Adrenal gland (tissue), 12 donors: ENCODE results near the gene DR1. TPM values are rescaled to one million over a fixed set of nuclear protein-coding genes. Genes with fewer than 3 reads are reported as not detected.

Experiments
- DNase-seq, 7 donors: peaks; one replicate each; pipeline ENCODE4 v3.0.0-alpha.2; 2019 to 2020
- H3K27ac ChIP-seq, 5 donors: fragments of 200-600 bp; sonication (generic) in 4 of 5; 1 replicate in 3 of 5; 2 replicates in 2 of 5; pipeline versions ENCODE4 v1.5.1 to v1.8.0; 2016 to 2020; ENCODE audit warnings: mild to moderate bottlenecking in 1 of 5
- H3K27me3 ChIP-seq: fragments of 200-600 bp; 2 replicates; pipeline ENCODE4 v1.8.0; 2021
- H3K36me3 ChIP-seq, 2 donors: fragments of 200-600 bp; replicated peaks in 1 of 2; 1 replicate in 1 of 2; 2 replicates in 1 of 2; pipeline versions ENCODE4 v1.5.1 to v1.8.0; 2018 to 2022
- H3K4me1 ChIP-seq, 2 donors: fragments of 200-600 bp; replicated peaks in 1 of 2; 1 replicate in 1 of 2; 2 replicates in 1 of 2; pipeline versions ENCODE4 v1.5.1 to v1.8.0; 2018 to 2021
- H3K4me3 ChIP-seq, 4 donors: fragments of 200-600 bp; sonication (generic) in 3 of 4; one replicate each; pipeline ENCODE4 v1.5.1; 2016 to 2018
- H3K9me3 ChIP-seq, 3 donors: fragments of 200-600 bp; sonication (generic) in 1 of 3; replicated peaks in 1 of 3; 1 replicate in 2 of 3; 2 replicates in 1 of 3; pipeline versions ENCODE4 v1.5.1 to v1.8.0; 2016 to 2021
- CTCF ChIP-seq, 6 experiments: fragments of 450-650 bp in 4 of 6; fragments of 200-600 bp in 2 of 6; sonication (generic) in 1 of 6; IDR thresholded peaks; 1 replicate in 5 of 6; 2 replicates in 1 of 6; pipeline versions ENCODE4 v1.5.1 to v1.8.0; 2016 to 2021; ENCODE audit warnings: antibody characterized with exemption in 6 of 6, mild to moderate bottlenecking in 2 of 6, moderate library complexity in 1 of 6
- POLR2A ChIP-seq, 2 donors: fragments of 450-650 bp; IDR thresholded peaks; one replicate each; pipeline ENCODE4 v1.6.1; 2017; ENCODE audit warnings: antibody characterized with exemption in 2 of 2, mild to moderate bottlenecking in 2 of 2, moderate library complexity in 1 of 2
- WGBS, 4 donors: extraction: QIAGEN DNeasy Blood & Tissue Kit in 2 of 4; methylation state at CpG; one replicate each; pipeline versions ENCODE4 v1.1.5 to v1.1.7; 2013 to 2017; 5-methylcytosine and 5-hydroxymethylcytosine counted together
- intact Hi-C, 2 donors: fragments of 100-400 bp; cut with DNase I; formaldehyde crosslinking; loops; one replicate each; pipeline versions ENCODE4 v1.14.1 to v1.15.0; 2022 to 2023
- polyA plus RNA-seq, 3 donors: library from polyadenylated mRNA; stranded (reverse); fragments of 200-250 nt in 2 of 3; fragments of 350-450 nt in 1 of 3; fragmentation: Illumina TruSeq in 1 of 3; extraction: RNeasy Lipid Tissue Mini Kit (QIAGEN cat#74804) in 1 of 3; gene quantifications; one replicate each; pipeline ENCODE4 v1.2.3, GENCODE V29; 2013 to 2014
- total RNA-seq, 9 donors: library from RNA; depleted of rRNA in 4 of 9; stranded (reverse); fragments of >200 nt in 4 of 9; fragments of 120-200 nt in 1 of 9; fragmentation: NEBNext Ultra II Directional in 1 of 9; extraction: Animal tissue kit (Norgen Biotek cat#: 25700) in 1 of 9; gene quantifications; one replicate each; pipeline versions ENCODE4 v1.1.0 to v1.2.4, GENCODE V29; 2013 to 2023
- donor health status: healthy with polysubstance abuse.
- donor health status: Bipolar disorder and iron deficiency.
- donor health status: DM: yes; HTN: yes; CAD: no.
- donor health status: DM: no; HTN: no; CAD: no.
- donor health status: DM: no; HTN: no; CAD: no.
- donor health status: DM: yes; HTN: yes; CAD: no.

DR1 gene
- total and polyA plus RNA-seq, 12 donors: 3.9 to 72.0 (median 34.2) TPM

- no peaks in the 10 kb centered on the region for H3K4me1 ChIP-seq
- H3K27ac ChIP-seq: no peak overlapping the region
- peaks cover 0 to 5% of the 10 kb centered on the region in 2 donors for H3K36me3 ChIP-seq
- 74 to 84% (median 82%) methylated on average over 4 to 5 of the region's 5 CpGs for WGBS, 4 donors
- TF ChIP-seq POLR2A (IDR thresholded peaks at IDR 0.05) (no peak), CTCF (IDR thresholded peaks at IDR 0.05) (no peak)
- intact Hi-C loops: no loop called here
- H3K27me3 ChIP-seq: no peaks in the 10 kb centered on the region
- no peaks in the 10 kb centered on the region for H3K9me3 ChIP-seq
- no peak for DNase-seq
- no peak overlapping the region for H3K4me3 ChIP-seq
These were observed 7.1 kb upstream of the DR1 start for GRCh38 chr1:93338387-93339146.

DNA sequence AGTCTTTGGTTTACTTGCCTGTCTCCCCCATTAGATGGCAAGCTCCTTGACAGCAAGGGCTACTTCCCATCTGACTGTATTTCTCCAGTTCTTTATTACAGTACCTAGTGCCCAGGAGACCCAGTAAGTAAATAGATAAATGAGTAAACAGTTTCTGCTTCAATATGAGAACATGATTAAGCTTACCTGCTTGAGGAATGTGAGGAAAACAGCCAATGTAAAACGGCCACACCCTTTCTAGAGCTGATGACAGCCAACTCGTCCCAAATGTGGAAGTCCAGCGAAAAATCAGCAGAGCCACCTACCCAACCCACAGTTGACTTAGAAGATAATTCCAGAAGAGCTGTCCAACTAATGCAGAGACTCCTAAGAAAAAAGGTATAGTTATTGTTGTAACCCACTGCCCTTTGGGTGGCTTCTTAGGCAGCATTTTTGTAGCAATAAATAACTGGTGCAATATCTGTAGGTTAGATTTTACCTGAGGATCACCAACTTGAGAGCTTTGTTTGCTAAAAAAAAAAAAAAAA is 6.5 kb upstream of the DR1 start:
- TF ChIP-seq POLR2A (IDR thresholded peaks at IDR 0.05) (no peak), CTCF (IDR thresholded peaks at IDR 0.05) (no peak)
- intact Hi-C loops: no loop called here

GRCh38 chr1:93340090-93340489 is 5.6 kb upstream of the DR1 start:
- no peak for TF ChIP-seq CTCF (IDR thresholded peaks at IDR 0.05)
- no peak for TF ChIP-seq POLR2A (IDR thresholded peaks at IDR 0.05)
- Histone ChIP-seq H3K4me1 (peaks cover 0 to 8% of the 10 kb centered on the region in 2 donors), H3K27me3 (no peaks in the 10 kb centered on the region), H3K36me3 (peaks cover 0 to 5% of the 10 kb centered on the region in 2 donors), H3K4me3 (no peak overlapping the region), H3K27ac (no peak overlapping the region), H3K9me3 (no peaks in the 10 kb centered on the region)
- intact Hi-C loops: no loop called here
- no peak for DNase-seq

More for the DNA sequence above, 6.5 kb upstream of the DR1 start:
- no peak for DNase-seq
- peaks cover 0 to 5% of the 10 kb centered on the region in 2 donors for H3K36me3 ChIP-seq
- H3K4me3 ChIP-seq: no peak overlapping the region
- no peak overlapping the region for H3K27ac ChIP-seq
- WGBS, 4 donors: 33 to 71% (median 50%) methylated on average over 2 to 3 of the region's 3 CpGs
- H3K9me3 ChIP-seq: no peaks in the 10 kb centered on the region
- H3K4me1 ChIP-seq: peaks cover 0 to under 1% of the 10 kb centered on the region in 2 donors
- no peaks in the 10 kb centered on the region for H3K27me3 ChIP-seq

DNA sequence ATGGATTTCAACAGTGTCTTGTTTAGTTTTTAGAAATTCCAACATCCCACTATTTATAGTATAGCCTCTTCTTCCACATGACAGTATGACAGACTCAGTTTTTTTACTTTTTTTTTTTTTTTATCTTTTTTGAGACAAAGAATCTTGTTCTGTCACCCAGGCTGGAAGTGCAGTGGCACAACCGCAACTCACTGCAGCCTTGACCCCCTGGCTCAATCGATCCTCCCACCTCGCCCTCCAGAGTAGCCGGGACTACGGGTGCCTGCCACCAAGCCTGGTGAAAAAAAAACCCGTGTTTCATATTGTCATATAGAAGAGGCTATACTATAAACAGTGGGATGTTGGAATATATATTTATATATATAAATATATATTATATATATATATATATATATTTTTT is 1.2 kb upstream of the DR1 start:
- DNase-seq: peak in 4 of 7 donors; percentile 19 to 52 (median 44)

More for the DNA sequence above, 1.2 kb upstream of the DR1 start:
- intact Hi-C loops: no loop called here
- Histone ChIP-seq H3K4me1 (peaks cover 22 to 33% of the 10 kb centered on the region in 2 donors), H3K27me3 (no peaks in the 10 kb centered on the region), H3K27ac (no peak overlapping the region), H3K9me3 (no peaks in the 10 kb centered on the region), H3K4me3 (no peak overlapping the region), H3K36me3 (no peaks in the 10 kb centered on the region)
- TF ChIP-seq CTCF (IDR thresholded peaks at IDR 0.05) (no peak), POLR2A (IDR thresholded peaks at IDR 0.05) (no peak)
- WGBS, 4 donors: 45 to 67% (median 49%) methylated on average over 6 of the region's 6 CpGs
